A549 (cell line): ENCODE measurements around the gene PRCD. TPM values are rescaled to one million over a fixed set of nuclear protein-coding genes. Genes with fewer than 3 reads are reported as not detected.
A peak's percentile ranks its signal among the peaks of the same experiment; 100 is the strongest.

Source experiments
- ATAC-seq, 2 experiments: fragments of 200-7000 bp in 1 of 2; fragments of >200 bp in 1 of 2; cut with Nextera tagmentation in 1 of 2; cut with Tn5 transposase in 1 of 2; 3 replicates each; pipeline versions ENCODE4 v1.8.0 to v1.9.1; 2018 to 2020; ENCODE audit warnings: mild to moderate bottlenecking in 1 of 2, moderate library complexity in 1 of 2
- CTCF ChIA-PET: fragments of 300-600 bp; sonication (Branson Sonifier 250); formaldehyde crosslinking; extraction: SDS; loops from one replicate; lab custom pipeline; 2021; ENCODE audit warnings: antibody characterized with exemption, inconsistent platforms; lab: Yijun Ruan, JAX
- POLR2A ChIA-PET: fragments of 350-600 bp; formaldehyde crosslinking; extraction: SDS; loops from one replicate; lab custom pipeline; 2021; ENCODE audit warnings: antibody characterized with exemption, inconsistent platforms; lab: Yijun Ruan, JAX
- DNase-seq, 2 experiments: peaks; one replicate each; pipeline versions ENCODE4 v3.0.0 to v3.0.0-alpha.2; 2011 to 2016; ENCODE audit warnings: low read depth in 1 of 2, low spot score in 1 of 2
- FAIRE-seq: peaks from 2 replicates; lab custom pipeline; 2011; peaks lifted over from hg19 to GRCh38; lab: Jason Lieb, UNC
- H3K27ac ChIP-seq, 2 experiments: fragments of >200 bp; sonication (Bioruptor Twin); formaldehyde crosslinking; 3 replicates each; pipeline ENCODE4 v1.5.1; 2016 to 2017
- H3K4me1 ChIP-seq: fragments of >200 bp; sonication (Bioruptor Twin); formaldehyde crosslinking; 3 replicates; pipeline ENCODE4 v1.6.1; 2016
- H3K4me2 ChIP-seq: fragments of >200 bp; sonication (Bioruptor Twin); formaldehyde crosslinking; 3 replicates; pipeline ENCODE4 v1.6.1; 2016
- H3K4me3 ChIP-seq: fragments of >200 bp; sonication (Bioruptor Twin); formaldehyde crosslinking; 3 replicates; pipeline ENCODE4 v1.5.1; 2016
- H3K9me3 ChIP-seq: fragments of >200 bp; sonication (Bioruptor Twin); formaldehyde crosslinking; 3 replicates; pipeline ENCODE4 v1.6.1; 2016
- CBX8 ChIP-seq: fragments of 200-600 bp; sonication (generic); IDR thresholded peaks from 2 replicates; pipeline ENCODE4 v1.6.1; 2016
- CEBPB ChIP-seq, 2 experiments: fragments of >200 bp in 1 of 2; sonication (Bioruptor Twin) in 1 of 2; formaldehyde crosslinking in 1 of 2; IDR thresholded peaks; 2 replicates each; pipeline ENCODE4 v1.6.1; 2012 to 2016
- CHD2 ChIP-seq: fragments of 150-350 bp; IDR thresholded peaks from 2 replicates; pipeline ENCODE4 v1.6.1; 2014; ENCODE audit warnings: low read length; ENCODE audit not compliant: partially characterized antibody
- EHF ChIP-seq: fragments of 250-450 bp; sonication (Bioruptor Pico); IDR thresholded peaks from 2 replicates; pipeline ENCODE4 v1.5.0; 2020; ENCODE audit warnings: mild to moderate bottlenecking
- EP300 ChIP-seq, 2 experiments: fragments of >200 bp; sonication (Bioruptor Twin); formaldehyde crosslinking; IDR thresholded peaks; 2 replicates in 1 of 2; 3 replicates in 1 of 2; pipeline ENCODE4 v1.6.1; 2016 to 2017
- FOSB ChIP-seq: fragments of 250-450 bp; sonication (Bioruptor Pico); IDR thresholded peaks from 2 replicates; pipeline ENCODE4 v1.5.0; 2020; ENCODE audit warnings: mild to moderate bottlenecking, moderate library complexity
- FOSL2 ChIP-seq, 2 experiments: fragments of 450-650 bp in 1 of 2; fragments of >200 bp in 1 of 2; sonication (Bioruptor Twin) in 1 of 2; formaldehyde crosslinking; IDR thresholded peaks; 2 replicates each; pipeline versions ENCODE4 v1.5.0 to v1.6.1; 2016 to 2020; ENCODE audit warnings: mild to moderate bottlenecking in 1 of 2, moderate library complexity in 1 of 2
- HOXA7 ChIP-seq: fragments of 250-450 bp; sonication (Bioruptor Pico); IDR thresholded peaks from 2 replicates; pipeline ENCODE4 v1.5.0; 2020; ENCODE audit warnings: mild to moderate bottlenecking, moderate library complexity
- JUNB ChIP-seq: fragments of >200 bp; sonication (Bioruptor Twin); formaldehyde crosslinking; IDR thresholded peaks from 2 replicates; pipeline ENCODE4 v1.6.1; 2016
- MAZ ChIP-seq: fragments of 150-350 bp; IDR thresholded peaks from 2 replicates; pipeline ENCODE4 v1.6.1; 2014; ENCODE audit warnings: antibody characterized with exemption, low read depth, low read length, borderline replicate concordance
- MYC ChIP-seq: IDR thresholded peaks from 2 replicates; pipeline ENCODE4 v1.6.1; 2012; ENCODE audit warnings: mild to moderate bottlenecking, inconsistent platforms, low read length, improper control_type of control experiment, borderline replicate concordance
- NFE2L2 ChIP-seq: fragments of 150-350 bp; conservative IDR thresholded peaks from 2 replicates; pipeline ENCODE4 v1.6.1; 2014; ENCODE audit warnings: low read length
- PHF8 ChIP-seq: fragments of 200-600 bp; sonication (generic); IDR thresholded peaks from 2 replicates; pipeline ENCODE4 v1.6.1; 2016; ENCODE audit warnings: low read depth, mild to moderate bottlenecking, antibody characterized with exemption, moderate library complexity, borderline replicate concordance
- POLR2AphosphoS2 ChIP-seq: conservative IDR thresholded peaks from 2 replicates; pipeline ENCODE4 v1.6.1; 2012; ENCODE audit warnings: low read length, improper control_type of control experiment, inconsistent platforms
- RCOR1 ChIP-seq: fragments of 150-350 bp; IDR thresholded peaks from 2 replicates; pipeline ENCODE4 v1.6.1; 2014; ENCODE audit warnings: antibody characterized with exemption, low read length, low read depth
- SMC3 ChIP-seq: fragments of >200 bp; sonication (Bioruptor Twin); formaldehyde crosslinking; IDR thresholded peaks from 3 replicates; pipeline ENCODE4 v1.6.1; 2018; ENCODE audit warnings: inconsistent platforms
- TFCP2L1 ChIP-seq: fragments of 250-450 bp; sonication (Bioruptor Pico); IDR thresholded peaks from 2 replicates; pipeline ENCODE4 v1.5.0; 2021; ENCODE audit warnings: mild to moderate bottlenecking
- ZC3H11A ChIP-seq: fragments of 450-650 bp; IDR thresholded peaks from 2 replicates; pipeline ENCODE4 v1.6.1; 2014; ENCODE audit warnings: antibody characterized with exemption, mild to moderate bottlenecking
- WGBS: methylation state at CpG from one replicate; pipeline ENCODE4 v1.1.6; 2017; ENCODE audit errors: missing lambda C conversion rate; 5-methylcytosine and 5-hydroxymethylcytosine counted together
- polyA plus RNA-seq, 4 experiments: library from polyadenylated mRNA; depleted of rRNA in 3 of 4; stranded (reverse); fragments of >200 nt; fragmentation: RNase III in 1 of 4; extraction: RNeasy Plus Mini Kit Qiagen cat#74134 plus additional on column Dnase treatment in 1 of 4; gene quantifications; 2 replicates in 3 of 4; 3 replicates in 1 of 4; pipeline ENCODE4 v1.2.3, GENCODE V29; 2011 to 2017
- TF ChIP-seq, protein P1 (sequence below): fragments of 250-450 bp; sonication (Bioruptor Pico); IDR thresholded peaks from 2 replicates; pipeline ENCODE4 v1.5.0; 2020; ENCODE audit warnings: low read depth, mild to moderate bottlenecking, moderate library complexity
- TF ChIP-seq, protein P2 (sequence below): IDR thresholded peaks from 2 replicates; pipeline ENCODE4 v1.6.1; 2012
- TF ChIP-seq, protein P3 (sequence below): fragments of >200 bp; sonication (Bioruptor Twin); formaldehyde crosslinking; IDR thresholded peaks from 3 replicates; pipeline ENCODE4 v1.5.1; 2016

Gene PRCD
- polyA plus RNA-seq, 2 of the 4 experiments (the other 2 are of a cell fraction) = not detected

DNA sequence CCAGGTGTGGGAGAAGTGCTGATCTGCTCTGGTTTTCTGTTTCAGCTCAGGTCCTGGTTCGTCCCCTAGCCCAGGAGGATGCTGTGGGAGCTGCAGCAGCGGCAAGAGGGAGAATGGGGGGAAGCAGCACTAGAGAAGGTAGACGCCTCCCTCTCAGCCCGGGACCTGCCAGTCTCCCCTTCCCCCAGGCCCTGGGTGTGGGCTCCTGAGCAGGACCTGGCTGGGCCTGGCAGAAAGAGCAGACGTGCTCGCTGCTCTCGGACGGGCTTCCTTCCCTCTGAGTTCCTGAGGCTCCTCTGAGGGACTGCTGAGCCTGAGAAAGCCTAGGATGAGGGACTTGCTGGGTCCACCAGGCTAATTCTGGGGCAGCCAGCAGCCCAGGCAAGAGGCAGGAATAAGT is 3.1 kb downstream of the PRCD start:
- ChIA-PET POLR2A (interaction anchor here (1.0 kb wide), 1 partner anchor 14 kb away, joined by 4 read pairs; no protein-coding TSS in a partner anchor), CTCF (interaction anchor here (0.7 to 17.7 kb wide), 9 partner anchors 9 to 184 kb away, joined by 3 to 362 read pairs (median 7); no protein-coding TSS in a partner anchor)
- WGBS = 76% methylated on average over 8 of the region's 8 CpGs
- DNase-seq (no peak), FAIRE-seq (no peak), ATAC-seq (no peak)
- H3K4me3 ChIP-seq = no peak overlapping the region
- no peaks in the 10 kb centered on the region for H3K9me3 ChIP-seq
- H3K4me2 ChIP-seq = no peak overlapping the region
- H3K27ac ChIP-seq = no peak overlapping the region
- no peak for TF ChIP-seq FOSB (CRISPR knock-in tag)
- no peak for TF ChIP-seq EHF
- no peak for TF ChIP-seq EP300 (IDR thresholded peaks at IDR 0.05)
- no peak for TF ChIP-seq JUNB
- peaks cover 24% of the 10 kb centered on the region for H3K4me1 ChIP-seq

DNA sequence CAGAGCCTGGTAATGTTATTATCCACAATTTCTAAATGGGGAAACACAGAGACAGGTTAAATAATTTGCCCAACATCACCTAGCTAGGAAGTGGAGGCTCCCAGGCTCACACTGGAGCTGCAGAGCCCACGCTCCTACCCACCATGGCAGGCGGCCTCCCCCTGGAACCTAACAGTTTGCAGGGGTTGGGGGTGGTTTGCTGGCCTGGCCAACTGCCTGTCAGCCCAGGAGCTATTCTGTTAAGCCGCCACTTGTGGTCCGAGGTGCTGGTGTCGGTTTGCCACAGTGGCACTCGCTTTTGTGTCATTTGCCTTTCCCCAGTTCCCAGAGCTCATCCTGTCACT is 3.6 kb downstream of the PRCD start:
- Histone ChIP-seq H3K4me3 (no peak overlapping the region), H3K9me3 (no peaks in the 10 kb centered on the region), H3K4me2 (no peak overlapping the region), H3K27ac (no peak overlapping the region), H3K4me1 (peaks cover 24% of the 10 kb centered on the region)
- no peak for DNase-seq
- no peak for ATAC-seq
- CTCF ChIA-PET = interaction anchor here (0.7 to 17.7 kb wide), 10 partner anchors 7 to 154 kb away, joined by 3 to 362 read pairs (median 10); partner anchors contain the start of gene CYGB
- POLR2A ChIA-PET = interaction anchor here (1.0 kb wide), 1 partner anchor 14 kb away, joined by 4 read pairs; no protein-coding TSS in a partner anchor
- no peak for TF ChIP-seq ZC3H11A
- no peak for TF ChIP-seq MYC
- TF ChIP-seq CHD2 = no peak
- TF ChIP-seq EHF = no peak
- no peak for TF ChIP-seq CEBPB (IDR thresholded peaks at IDR 0.05)
- TF ChIP-seq, protein P1, sequence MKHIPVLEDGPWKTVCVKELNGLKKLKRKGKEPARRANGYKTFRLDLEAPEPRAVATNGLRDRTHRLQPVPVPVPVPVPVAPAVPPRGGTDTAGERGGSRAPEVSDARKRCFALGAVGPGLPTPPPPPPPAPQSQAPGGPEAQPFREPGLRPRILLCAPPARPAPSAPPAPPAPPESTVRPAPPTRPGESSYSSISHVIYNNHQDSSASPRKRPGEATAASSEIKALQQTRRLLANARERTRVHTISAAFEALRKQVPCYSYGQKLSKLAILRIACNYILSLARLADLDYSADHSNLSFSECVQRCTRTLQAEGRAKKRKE (CRISPR knock-in tag) = no peak
- TF ChIP-seq, protein P2, sequence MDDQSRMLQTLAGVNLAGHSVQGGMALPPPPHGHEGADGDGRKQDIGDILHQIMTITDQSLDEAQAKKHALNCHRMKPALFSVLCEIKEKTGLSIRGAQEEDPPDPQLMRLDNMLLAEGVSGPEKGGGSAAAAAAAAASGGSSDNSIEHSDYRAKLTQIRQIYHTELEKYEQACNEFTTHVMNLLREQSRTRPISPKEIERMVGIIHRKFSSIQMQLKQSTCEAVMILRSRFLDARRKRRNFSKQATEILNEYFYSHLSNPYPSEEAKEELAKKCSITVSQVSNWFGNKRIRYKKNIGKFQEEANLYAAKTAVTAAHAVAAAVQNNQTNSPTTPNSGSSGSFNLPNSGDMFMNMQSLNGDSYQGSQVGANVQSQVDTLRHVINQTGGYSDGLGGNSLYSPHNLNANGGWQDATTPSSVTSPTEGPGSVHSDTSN = no peak
- no peak for TF ChIP-seq MAZ
- no peak for TF ChIP-seq EP300 (IDR thresholded peaks at IDR 0.05)
- TF ChIP-seq FOSL2 (IDR thresholded peaks at IDR 0.05) = no peak
- no peak for TF ChIP-seq FOSL2 (CRISPR knock-in tag; IDR thresholded peaks at IDR 0.05)
- no peak for TF ChIP-seq PHF8
- TF ChIP-seq RCOR1 = no peak
- TF ChIP-seq, all 56 proteins: peak for 0
- FAIRE-seq = no peak
- WGBS = 77% methylated on average over 6 of the region's 6 CpGs

DNA sequence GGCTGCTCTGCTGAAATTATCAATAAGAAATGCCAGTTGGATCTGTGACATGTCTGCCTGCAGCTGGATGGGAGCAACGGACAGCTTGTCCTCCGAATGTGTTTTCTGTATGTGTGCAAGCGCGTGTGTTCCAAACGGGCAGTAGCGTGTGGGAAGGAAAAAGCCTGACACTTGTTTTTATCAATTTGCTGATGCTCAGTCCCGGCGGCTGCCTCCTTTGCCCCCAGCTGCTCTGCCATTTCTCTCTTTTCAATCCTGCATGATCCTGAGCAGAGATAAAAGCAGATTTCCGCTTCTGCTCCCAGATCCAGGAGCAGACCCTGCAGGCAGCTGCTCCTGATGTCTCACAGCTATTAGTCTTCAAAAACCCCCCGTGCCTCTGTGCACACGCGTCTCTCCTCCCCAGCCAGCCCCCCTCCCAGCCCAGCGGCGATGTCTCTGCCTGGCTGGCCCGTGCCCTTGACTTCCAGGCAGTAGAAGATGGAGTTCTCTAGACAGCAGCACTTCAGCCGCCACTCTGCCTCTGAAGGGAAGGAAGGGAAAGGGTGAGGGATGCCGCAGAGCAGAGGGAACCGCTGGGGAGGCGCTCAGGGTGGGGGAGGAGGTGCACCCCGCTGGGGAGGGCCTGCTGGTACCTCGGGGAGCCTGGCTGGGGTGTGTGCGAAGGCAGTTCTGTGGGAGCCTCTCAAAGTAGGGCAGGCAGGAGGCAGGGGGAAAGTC is 4.1 kb downstream of the PRCD start:
- no peak for FAIRE-seq
- WGBS = 69% methylated on average over 21 of the region's 22 CpGs
- POLR2A ChIA-PET = interaction anchor here (1.0 kb wide), 1 partner anchor 13 kb away, joined by 4 read pairs; no protein-coding TSS in a partner anchor

More for the DNA sequence above, 4.1 kb downstream of the PRCD start:
- no peak overlapping the region for H3K4me2 ChIP-seq
- peak overlapping the region in 1 of 2 experiments; percentile 39; a peak in 3 of 6 replicates for H3K27ac ChIP-seq
- H3K4me1 ChIP-seq = peaks cover 24% of the 10 kb centered on the region
- no peak for TF ChIP-seq EP300 (IDR thresholded peaks at IDR 0.05)
- TF ChIP-seq EHF = no peak
- no peak for TF ChIP-seq POLR2AphosphoS2
- TF ChIP-seq CBX8 = no peak
- no peak for TF ChIP-seq NFE2L2
- no peak for TF ChIP-seq FOSB (CRISPR knock-in tag)
- TF ChIP-seq TFCP2L1 (CRISPR knock-in tag) = no peak
- no peak for TF ChIP-seq HOXA7 (CRISPR knock-in tag)
- TF ChIP-seq SMC3 = no peak
- TF ChIP-seq, protein P3, sequence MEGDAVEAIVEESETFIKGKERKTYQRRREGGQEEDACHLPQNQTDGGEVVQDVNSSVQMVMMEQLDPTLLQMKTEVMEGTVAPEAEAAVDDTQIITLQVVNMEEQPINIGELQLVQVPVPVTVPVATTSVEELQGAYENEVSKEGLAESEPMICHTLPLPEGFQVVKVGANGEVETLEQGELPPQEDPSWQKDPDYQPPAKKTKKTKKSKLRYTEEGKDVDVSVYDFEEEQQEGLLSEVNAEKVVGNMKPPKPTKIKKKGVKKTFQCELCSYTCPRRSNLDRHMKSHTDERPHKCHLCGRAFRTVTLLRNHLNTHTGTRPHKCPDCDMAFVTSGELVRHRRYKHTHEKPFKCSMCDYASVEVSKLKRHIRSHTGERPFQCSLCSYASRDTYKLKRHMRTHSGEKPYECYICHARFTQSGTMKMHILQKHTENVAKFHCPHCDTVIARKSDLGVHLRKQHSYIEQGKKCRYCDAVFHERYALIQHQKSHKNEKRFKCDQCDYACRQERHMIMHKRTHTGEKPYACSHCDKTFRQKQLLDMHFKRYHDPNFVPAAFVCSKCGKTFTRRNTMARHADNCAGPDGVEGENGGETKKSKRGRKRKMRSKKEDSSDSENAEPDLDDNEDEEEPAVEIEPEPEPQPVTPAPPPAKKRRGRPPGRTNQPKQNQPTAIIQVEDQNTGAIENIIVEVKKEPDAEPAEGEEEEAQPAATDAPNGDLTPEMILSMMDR = no peak
- ATAC-seq (no peak), DNase-seq (no peak)
- CTCF ChIA-PET = interaction anchor here (0.7 to 17.7 kb wide), 13 partner anchors 8 to 153 kb away, joined by 3 to 362 read pairs (median 12); partner anchors contain the start of gene CYGB
- H3K4me3 ChIP-seq = no peak overlapping the region
- H3K9me3 ChIP-seq = no peaks in the 10 kb centered on the region
